Gastrocnemius medialis (tissue), 4 donors: Measurements from ENCODE around the gene ARMC10. TPM values are rescaled to one million over a fixed set of nuclear protein-coding genes. Genes with fewer than 3 reads are reported as not detected.
"Not testable (repeated sequence)": the region's sequence is repeated elsewhere in the genome, so short reads cannot be mapped to it uniquely, and the experiment has no call there.

ENCODE experiments used
- ATAC-seq, 2 donors: fragments of 150-250 bp; one replicate each; pipeline ENCODE4 v1.9.1; 2016
- DNase-seq, 2 donors: peaks; one replicate each; pipeline ENCODE4 v3.0.0-alpha.2; 2019
- H3K27ac ChIP-seq, 4 donors: fragments of 200-600 bp; sonication (generic); 1 replicate in 1 of 4; 2 replicates in 3 of 4; pipeline ENCODE4 v1.5.1; 2016 to 2018; ENCODE audit warnings: mild to moderate bottlenecking in 2 of 4, moderate library complexity in 1 of 4
- H3K27me3 ChIP-seq, 3 donors: fragments of 200-600 bp; sonication (generic) in 2 of 3; 1 replicate in 1 of 3; 2 replicates in 2 of 3; pipeline versions ENCODE4 v1.5.1 to v1.6.0; 2016 to 2019; ENCODE audit warnings: mild to moderate bottlenecking in 1 of 3, moderate library complexity in 1 of 3
- H3K36me3 ChIP-seq, 2 donors: fragments of 200-600 bp; sonication (generic) in 1 of 2; one replicate each; pipeline ENCODE4 v1.5.1; 2017 to 2018
- H3K4me1 ChIP-seq, 2 donors: fragments of 200-600 bp; sonication (generic) in 1 of 2; one replicate each; pipeline ENCODE4 v1.5.1; 2016 to 2017; ENCODE audit warnings: mild to moderate bottlenecking in 2 of 2
- H3K4me3 ChIP-seq, 4 donors: fragments of 200-600 bp; sonication (generic) in 3 of 4; 1 replicate in 1 of 4; 2 replicates in 3 of 4; pipeline ENCODE4 v1.5.1; 2016 to 2019; ENCODE audit warnings: mild to moderate bottlenecking in 2 of 4
- H3K9me3 ChIP-seq, 3 donors: fragments of 200-600 bp; sonication (generic) in 2 of 3; 1 replicate in 1 of 3; 2 replicates in 2 of 3; pipeline ENCODE4 v1.5.1; 2016 to 2019
- POLR2A ChIP-seq, 2 donors: fragments of 450-650 bp; IDR thresholded peaks; one replicate each; pipeline ENCODE4 v1.6.1; 2017; ENCODE audit warnings: antibody characterized with exemption in 2 of 2, mild to moderate bottlenecking in 2 of 2, moderate library complexity in 2 of 2
- in situ Hi-C, 4 donors: fragments of 200-750 bp; cut with MboI; loops; one replicate each; pipeline versions ENCODE4 v1.15.0 to v1.8.0; 2017; ENCODE audit warnings: low sequenced_read_pairs in 4 of 4
- intact Hi-C: fragments of 100-400 bp; cut with DNase I; formaldehyde crosslinking; loops from one replicate; pipeline ENCODE4 v1.15.1; 2023; ENCODE audit warnings: low total_unique reads
- total RNA-seq, 4 donors: library from RNA; depleted of rRNA; stranded (reverse); fragments of >200 nt; gene quantifications; one replicate each; pipeline versions ENCODE4 v1.1.0 to v1.2.3, GENCODE V29; 2016
- TF ChIP-seq, protein P1 (sequence below), 5 experiments: fragments of 450-650 bp in 3 of 5; fragments of 200-600 bp in 2 of 5; sonication (generic) in 2 of 5; IDR thresholded peaks in 4 of 5; conservative IDR thresholded peaks in 1 of 5; 1 replicate in 4 of 5; 2 replicates in 1 of 5; pipeline ENCODE4 v1.5.1; 2016 to 2019; ENCODE audit warnings: antibody characterized with exemption in 5 of 5, mild to moderate bottlenecking in 3 of 5, moderate library complexity in 3 of 5

ARMC10 gene
- total RNA-seq, 4 donors from 2014 or later, result 23.6 to 31.3 (median 27.2) TPM

DNA sequence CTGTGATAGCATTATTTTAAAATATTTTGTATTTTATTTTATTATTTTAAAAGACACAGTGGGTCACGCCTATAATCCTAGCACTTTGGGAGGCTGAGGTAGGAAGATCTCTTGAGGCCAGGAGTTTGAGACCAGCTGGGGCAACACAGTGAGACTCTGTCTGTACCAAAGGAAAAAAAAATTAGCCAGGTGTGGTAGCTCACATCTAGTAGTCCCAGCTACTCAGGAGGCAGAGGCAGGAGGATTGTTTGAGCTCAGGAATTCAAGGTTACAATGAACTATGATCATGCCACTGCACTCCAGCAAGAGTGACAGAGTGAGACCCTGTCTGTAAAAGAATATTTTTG lies 37.5 kb upstream of the ARMC10 start:
- intact Hi-C loops (no loop called here), in situ Hi-C loops (no loop called here)
- ATAC-seq (no peak), DNase-seq (no peak)
- H3K27me3 ChIP-seq, result no peaks in the 10 kb centered on the region
- H3K4me1 ChIP-seq, result no peaks in the 10 kb centered on the region
- no peak overlapping the region for H3K27ac ChIP-seq
- H3K4me3 ChIP-seq, result no peak overlapping the region
- H3K9me3 ChIP-seq, result no peaks in the 10 kb centered on the region
- no peaks in the 10 kb centered on the region for H3K36me3 ChIP-seq
- no peak for TF ChIP-seq POLR2A (IDR thresholded peaks at IDR 0.05)
- TF ChIP-seq, protein P1, sequence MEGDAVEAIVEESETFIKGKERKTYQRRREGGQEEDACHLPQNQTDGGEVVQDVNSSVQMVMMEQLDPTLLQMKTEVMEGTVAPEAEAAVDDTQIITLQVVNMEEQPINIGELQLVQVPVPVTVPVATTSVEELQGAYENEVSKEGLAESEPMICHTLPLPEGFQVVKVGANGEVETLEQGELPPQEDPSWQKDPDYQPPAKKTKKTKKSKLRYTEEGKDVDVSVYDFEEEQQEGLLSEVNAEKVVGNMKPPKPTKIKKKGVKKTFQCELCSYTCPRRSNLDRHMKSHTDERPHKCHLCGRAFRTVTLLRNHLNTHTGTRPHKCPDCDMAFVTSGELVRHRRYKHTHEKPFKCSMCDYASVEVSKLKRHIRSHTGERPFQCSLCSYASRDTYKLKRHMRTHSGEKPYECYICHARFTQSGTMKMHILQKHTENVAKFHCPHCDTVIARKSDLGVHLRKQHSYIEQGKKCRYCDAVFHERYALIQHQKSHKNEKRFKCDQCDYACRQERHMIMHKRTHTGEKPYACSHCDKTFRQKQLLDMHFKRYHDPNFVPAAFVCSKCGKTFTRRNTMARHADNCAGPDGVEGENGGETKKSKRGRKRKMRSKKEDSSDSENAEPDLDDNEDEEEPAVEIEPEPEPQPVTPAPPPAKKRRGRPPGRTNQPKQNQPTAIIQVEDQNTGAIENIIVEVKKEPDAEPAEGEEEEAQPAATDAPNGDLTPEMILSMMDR (IDR thresholded peaks at IDR 0.05 in 4 of 5, conservative IDR thresholded peaks at IDR 0.05 in 1 of 5), result no peak

DNA sequence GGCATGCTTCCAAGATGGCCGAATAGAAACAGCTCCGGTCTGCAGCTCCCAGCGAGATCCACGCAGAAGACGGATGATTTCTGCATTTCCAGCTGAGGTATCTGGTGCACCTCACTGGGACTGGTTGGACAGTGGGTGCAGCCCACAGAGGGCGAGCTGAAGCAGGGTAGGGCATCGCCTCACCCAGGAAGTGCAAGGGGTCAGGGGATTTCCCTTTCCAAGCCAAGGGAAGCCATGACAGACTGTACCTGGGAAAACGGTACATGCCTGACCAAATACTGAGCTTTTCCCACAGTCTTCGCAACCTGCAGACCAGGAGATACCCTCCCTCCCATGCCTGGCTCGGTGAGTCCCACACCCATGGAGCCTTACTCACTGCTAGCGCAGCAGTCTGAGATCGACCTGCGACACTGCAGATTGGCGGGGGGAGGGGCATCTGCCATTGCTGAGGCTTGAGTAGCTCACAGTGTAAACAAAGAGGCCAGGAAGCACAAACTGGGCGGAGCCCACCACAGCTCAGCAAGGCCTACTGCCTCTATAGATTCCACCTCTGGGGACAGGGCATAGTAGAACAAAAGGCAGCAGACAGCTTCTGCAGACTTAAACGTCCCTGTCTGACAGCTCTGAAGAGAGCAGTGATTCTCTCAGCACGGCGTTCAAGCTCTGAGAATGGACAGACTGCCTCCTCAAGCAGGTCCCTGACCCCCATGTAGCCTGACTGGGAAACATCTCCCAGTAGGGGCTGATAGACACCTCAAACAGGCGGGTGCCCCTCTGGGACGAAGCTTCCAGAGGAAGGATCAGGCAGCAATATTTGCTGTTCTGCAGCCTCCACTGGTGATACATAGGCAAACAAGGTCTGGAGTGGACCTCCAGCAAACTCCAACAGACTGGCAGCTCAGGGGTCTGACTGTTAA lies 36.9 kb upstream of the ARMC10 start:
- DNase-seq, H3K36me3 ChIP-seq, ATAC-seq, in situ Hi-C loops, H3K4me3 ChIP-seq, H3K4me1 ChIP-seq, intact Hi-C loops, H3K27me3 ChIP-seq, H3K27ac ChIP-seq, H3K9me3 ChIP-seq: not testable (repeated sequence)

GRCh38 chr7:103041815-103042214 lies 33.1 kb upstream of the ARMC10 start:
- H3K4me1 ChIP-seq, intact Hi-C loops, H3K36me3 ChIP-seq, H3K4me3 ChIP-seq, DNase-seq, H3K27ac ChIP-seq, in situ Hi-C loops, ATAC-seq, H3K27me3 ChIP-seq, H3K9me3 ChIP-seq: not testable (repeated sequence)

GRCh38 chr7:103048833-103049232 lies 26.1 kb upstream of the ARMC10 start:
- ATAC-seq, result no peak
- H3K4me3 ChIP-seq, result no peak overlapping the region
- in situ Hi-C loops, result no loop called here
- no peaks in the 10 kb centered on the region for H3K36me3 ChIP-seq
- H3K27me3 ChIP-seq, result no peaks in the 10 kb centered on the region
- TF ChIP-seq POLR2A (IDR thresholded peaks at IDR 0.05), result no peak
- TF ChIP-seq, protein P1 (IDR thresholded peaks at IDR 0.05 in 4 of 5, conservative IDR thresholded peaks at IDR 0.05 in 1 of 5), result no peak
- no peak overlapping the region for H3K27ac ChIP-seq
- H3K9me3 ChIP-seq, result no peaks in the 10 kb centered on the region
- H3K4me1 ChIP-seq, result no peaks in the 10 kb centered on the region
- intact Hi-C loops, result no loop called here
- no peak for DNase-seq

GRCh38 chr7:103051519-103051918 lies 23.4 kb upstream of the ARMC10 start:
- no peak for TF ChIP-seq POLR2A (IDR thresholded peaks at IDR 0.05)
- TF ChIP-seq, protein P1 (IDR thresholded peaks at IDR 0.05 in 4 of 5, conservative IDR thresholded peaks at IDR 0.05 in 1 of 5), result no peak
- intact Hi-C loops, result no loop called here

GRCh38 chr7:103056006-103056405 lies 18.9 kb upstream of the ARMC10 start:
- H3K27ac ChIP-seq, H3K4me3 ChIP-seq, H3K9me3 ChIP-seq, H3K27me3 ChIP-seq, H3K4me1 ChIP-seq, DNase-seq, intact Hi-C loops, H3K36me3 ChIP-seq, ATAC-seq: not testable (repeated sequence)
- in situ Hi-C loops, result loop anchor here in 3 of 4 donors (25.0 kb wide), 1 partner anchor 294 kb away; no protein-coding TSS in a partner anchor

More at GRCh38 chr7:103051519-103051918, 23.4 kb upstream of the ARMC10 start:
- in situ Hi-C loops, result loop anchor here in 3 of 4 donors (25.0 kb wide), 1 partner anchor 289 kb away; no protein-coding TSS in a partner anchor
- no peaks in the 10 kb centered on the region for H3K9me3 ChIP-seq
- no peaks in the 10 kb centered on the region for H3K36me3 ChIP-seq
- no peaks in the 10 kb centered on the region for H3K4me1 ChIP-seq
- H3K27ac ChIP-seq, result no peak overlapping the region
- ATAC-seq (no peak), DNase-seq (no peak)
- no peak overlapping the region for H3K4me3 ChIP-seq
- no peaks in the 10 kb centered on the region for H3K27me3 ChIP-seq
